Breast epithelium (tissue), 3 donors: ENCODE results near the gene ITPR1.

Source experiments
- CTCF ChIP-seq, 3 donors: fragments of 450-650 bp; IDR thresholded peaks; one replicate each; pipeline ENCODE4 v1.5.1; 2016 to 2017; ENCODE audit warnings: antibody characterized with exemption in 3 of 3, mild to moderate bottlenecking in 3 of 3, moderate library complexity in 3 of 3
- POLR2AphosphoS5 ChIP-seq, 3 donors: sonication (generic); formaldehyde crosslinking; IDR thresholded peaks; one replicate each; pipeline ENCODE4 v1.6.1; 2017; ENCODE audit warnings: antibody characterized with exemption in 3 of 3

- TF ChIP-seq CTCF (IDR thresholded peaks at IDR 0.05) (no peak), POLR2AphosphoS5 (IDR thresholded peaks at IDR 0.05) (no peak)
These were observed 171.3 kb downstream of the ITPR1 start for GRCh38 chr3:4664412-4664811.
